ENCODE results near the gene PPP1R3E. TPM values are rescaled to one million over a fixed set of nuclear protein-coding genes. Genes with fewer than 3 reads are reported as not detected.
A peak's percentile ranks its signal among the peaks of the same experiment; 100 is the strongest.

PPP1R3E gene
- total and polyA plus RNA-seq, 2 of the 13 experiments (the other 11 are each of a cell fraction or from before 2014, with no cell fraction given) = 16.5 to 26.5 TPM

DNA sequence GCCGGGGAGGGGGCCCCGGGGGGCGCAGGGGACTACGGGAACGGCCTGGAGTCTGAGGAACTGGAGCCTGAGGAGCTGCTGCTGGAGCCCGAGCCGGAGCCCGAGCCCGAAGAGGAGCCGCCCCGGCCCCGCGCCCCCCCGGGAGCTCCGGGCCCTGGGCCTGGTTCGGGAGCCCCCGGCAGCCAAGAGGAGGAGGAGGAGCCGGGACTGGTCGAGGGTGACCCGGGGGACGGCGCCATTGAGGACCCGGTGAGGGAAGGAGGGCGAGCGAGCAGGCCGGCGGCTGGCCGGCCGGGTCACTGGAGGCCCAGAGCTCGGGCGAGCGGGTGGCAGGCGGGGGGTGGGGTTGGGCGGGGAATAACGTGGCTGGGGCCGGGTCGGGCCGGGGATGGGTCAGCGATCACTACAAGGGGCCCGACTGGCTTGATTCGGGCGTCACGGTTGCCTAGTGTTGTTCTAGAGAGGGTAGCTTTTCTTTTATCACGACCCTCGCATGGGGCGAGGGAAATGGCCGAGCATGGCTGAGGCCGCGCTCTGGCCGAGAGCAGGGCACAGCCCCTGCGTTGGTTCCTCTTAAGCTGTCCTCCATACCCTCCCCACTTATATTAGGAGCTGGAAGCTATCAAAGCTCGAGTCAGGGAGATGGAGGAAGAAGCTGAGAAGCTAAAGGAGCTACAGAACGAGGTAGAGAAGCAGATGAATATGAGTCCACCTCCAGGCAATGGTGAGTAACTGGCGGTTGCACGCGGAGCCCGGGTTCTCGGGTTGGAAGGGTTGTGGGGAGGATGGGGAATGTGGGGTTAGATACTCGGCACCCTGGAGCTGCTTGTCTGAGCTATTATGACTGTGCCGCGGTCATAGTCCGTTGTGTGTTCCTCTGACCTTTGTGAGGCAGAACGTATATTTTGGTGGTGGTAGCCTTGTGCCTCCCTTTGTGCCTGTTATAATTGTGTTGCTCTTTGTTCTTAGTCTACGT lies 19.2 kb upstream of the PPP1R3E start (continued):
- TF ChIP-seq MED1 (CRISPR knock-in tag; IDR thresholded peaks at IDR 0.05) (peak; percentile 27), NR2F6 (IDR thresholded peaks at IDR 0.05) (peak; percentile 67), NR2F6 (CRISPR knock-in tag; IDR thresholded peaks at IDR 0.05) (peak; percentile 54; the same call in 1 of the 2 replicates), ZNF607 (CRISPR knock-in tag; IDR thresholded peaks at IDR 0.05; ENCODE audit: borderline replicate concordance) (no peak; the same call in none of the 2 replicates), ZC3H4 (CRISPR knock-in tag; IDR thresholded peaks at IDR 0.05; ENCODE audit: borderline replicate concordance) (peak; percentile 76), ZNF570 (CRISPR knock-in tag; IDR thresholded peaks at IDR 0.05; ENCODE audit: borderline replicate concordance) (peak; percentile 22; the same call in 1 of the 2 replicates), ISX (CRISPR knock-in tag; conservative IDR thresholded peaks at IDR 0.05) (peak; percentile 74), U2AF1 (optimal IDR thresholded peaks at IDR 0.05; ENCODE audit: low read depth, low read length) (no peak), KDM5B (CRISPR knock-in tag; IDR thresholded peaks at IDR 0.05; ENCODE audit: borderline replicate concordance) (0 out of 2 replicates have a peak, but pooled peaks have one; percentile 9), ZNF841 (CRISPR knock-in tag; IDR thresholded peaks at IDR 0.05; ENCODE audit: borderline replicate concordance) (peak; percentile 3; the same call in 1 of the 2 replicates), REL (CRISPR knock-in tag; conservative IDR thresholded peaks at IDR 0.05) (no peak; the same call in 1 of the 2 replicates), NFYB (CRISPR knock-in tag; IDR thresholded peaks at IDR 0.05) (no peak; the same call in 1 of the 2 replicates), SNAPC2 (CRISPR knock-in tag; IDR thresholded peaks at IDR 0.05) (no peak), ZNF766 (CRISPR knock-in tag; IDR thresholded peaks at IDR 0.05; ENCODE audit: borderline replicate concordance) (peak; percentile 72; the same call in 1 of the 2 replicates), NFKBIZ (CRISPR knock-in tag; IDR thresholded peaks at IDR 0.05) (no peak; the same call in none of the 2 replicates), ZNF136 (CRISPR knock-in tag; IDR thresholded peaks at IDR 0.05; ENCODE audit: low read depth) (0 out of 2 replicates have a peak, but pooled peaks have one; percentile 50), TCF12 (IDR thresholded peaks at IDR 0.05) (no peak), TCF12 (CRISPR knock-in tag; IDR thresholded peaks at IDR 0.05) (no peak)
- TF ChIP-seq, protein P1, sequence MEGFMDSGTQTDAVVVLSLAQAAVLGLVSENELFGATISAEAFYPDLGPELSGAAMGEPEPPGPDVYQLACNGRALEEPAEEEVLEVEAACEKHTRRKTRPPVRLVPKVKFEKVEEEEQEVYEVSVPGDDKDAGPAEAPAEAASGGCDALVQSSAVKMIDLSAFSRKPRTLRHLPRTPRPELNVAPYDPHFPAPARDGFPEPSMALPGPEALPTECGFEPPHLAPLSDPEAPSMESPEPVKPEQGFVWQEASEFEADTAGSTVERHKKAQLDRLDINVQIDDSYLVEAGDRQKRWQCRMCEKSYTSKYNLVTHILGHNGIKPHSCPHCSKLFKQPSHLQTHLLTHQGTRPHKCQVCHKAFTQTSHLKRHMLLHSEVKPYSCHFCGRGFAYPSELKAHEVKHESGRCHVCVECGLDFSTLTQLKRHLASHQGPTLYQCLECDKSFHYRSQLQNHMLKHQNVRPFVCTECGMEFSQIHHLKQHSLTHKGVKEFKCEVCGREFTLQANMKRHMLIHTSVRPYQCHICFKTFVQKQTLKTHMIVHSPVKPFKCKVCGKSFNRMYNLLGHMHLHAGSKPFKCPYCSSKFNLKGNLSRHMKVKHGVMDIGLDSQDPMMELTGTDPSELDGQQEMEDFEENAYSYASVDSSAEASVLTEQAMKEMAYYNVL (CRISPR knock-in tag; IDR thresholded peaks at IDR 0.05; ENCODE audit: borderline replicate concordance) = no peak
- TF ChIP-seq, protein P2, sequence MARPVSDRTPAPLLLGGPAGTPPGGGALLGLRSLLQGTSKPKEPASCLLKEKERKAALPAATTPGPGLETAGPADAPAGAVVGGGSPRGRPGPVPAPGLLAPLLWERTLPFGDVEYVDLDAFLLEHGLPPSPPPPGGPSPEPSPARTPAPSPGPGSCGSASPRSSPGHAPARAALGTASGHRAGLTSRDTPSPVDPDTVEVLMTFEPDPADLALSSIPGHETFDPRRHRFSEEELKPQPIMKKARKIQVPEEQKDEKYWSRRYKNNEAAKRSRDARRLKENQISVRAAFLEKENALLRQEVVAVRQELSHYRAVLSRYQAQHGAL (CRISPR knock-in tag; IDR thresholded peaks at IDR 0.05; ENCODE audit: not compliant biosample characterization) = peak; percentile 70
- TF ChIP-seq, protein P3, sequence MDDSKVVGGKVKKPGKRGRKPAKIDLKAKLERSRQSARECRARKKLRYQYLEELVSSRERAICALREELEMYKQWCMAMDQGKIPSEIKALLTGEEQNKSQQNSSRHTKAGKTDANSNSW (CRISPR knock-in tag; IDR thresholded peaks at IDR 0.05; ENCODE audit: borderline replicate concordance) = no peak; the same call in 1 of the 2 replicates
- TF ChIP-seq, protein P4, sequence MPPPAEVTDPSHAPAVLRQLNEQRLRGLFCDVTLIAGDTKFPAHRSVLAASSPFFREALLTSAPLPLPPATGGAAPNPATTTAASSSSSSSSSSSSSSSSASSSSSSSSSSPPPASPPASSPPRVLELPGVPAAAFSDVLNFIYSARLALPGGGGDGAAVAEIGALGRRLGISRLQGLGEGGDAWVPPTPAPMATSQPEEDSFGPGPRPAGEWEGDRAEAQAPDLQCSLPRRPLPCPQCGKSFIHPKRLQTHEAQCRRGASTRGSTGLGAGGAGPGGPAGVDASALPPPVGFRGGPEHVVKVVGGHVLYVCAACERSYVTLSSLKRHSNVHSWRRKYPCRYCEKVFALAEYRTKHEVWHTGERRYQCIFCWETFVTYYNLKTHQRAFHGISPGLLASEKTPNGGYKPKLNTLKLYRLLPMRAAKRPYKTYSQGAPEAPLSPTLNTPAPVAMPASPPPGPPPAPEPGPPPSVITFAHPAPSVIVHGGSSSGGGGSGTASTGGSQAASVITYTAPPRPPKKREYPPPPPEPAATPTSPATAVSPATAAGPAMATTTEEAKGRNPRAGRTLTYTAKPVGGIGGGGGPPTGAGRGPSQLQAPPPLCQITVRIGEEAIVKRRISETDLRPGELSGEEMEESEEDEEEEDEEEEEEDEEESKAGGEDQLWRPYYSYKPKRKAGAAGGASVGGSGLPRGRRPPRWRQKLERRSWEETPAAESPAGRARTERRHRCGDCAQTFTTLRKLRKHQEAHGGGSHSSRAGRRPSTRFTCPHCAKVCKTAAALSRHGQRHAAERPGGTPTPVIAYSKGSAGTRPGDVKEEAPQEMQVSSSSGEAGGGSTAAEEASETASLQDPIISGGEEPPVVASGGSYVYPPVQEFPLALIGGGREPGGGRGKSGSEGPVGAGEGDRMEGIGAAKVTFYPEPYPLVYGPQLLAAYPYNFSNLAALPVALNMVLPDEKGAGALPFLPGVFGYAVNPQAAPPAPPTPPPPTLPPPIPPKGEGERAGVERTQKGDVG (CRISPR knock-in tag; IDR thresholded peaks at IDR 0.05; ENCODE audit: borderline replicate concordance) = peak; percentile 67; the same call in 1 of the 2 replicates
